Muscle of leg (tissue), 9 donors: Measurements from ENCODE around the gene CHIT1. TPM values are rescaled to one million over a fixed set of nuclear protein-coding genes. Genes with fewer than 3 reads are reported as not detected.

Experiments
- polyA plus RNA-seq, 8 donors: library from polyadenylated mRNA; unstranded; fragments of 120-200 nt; gene quantifications; one replicate each; pipeline versions ENCODE4 v1.2.1 to v1.2.3, GENCODE V29; 2013; ENCODE audit warnings: inconsistent platforms in 1 of 8, low replicate concordance in 1 of 8; ENCODE audit not compliant: insufficient read length in 8 of 8, insufficient read depth in 1 of 8
- total RNA-seq: library from RNA; stranded (reverse); fragments of 120-200 nt; gene quantifications from one replicate; pipeline ENCODE4 v1.2.4, GENCODE V29; 2013

CHIT1 gene
- total and polyA plus RNA-seq, 9 donors, result 0.09 to 1.5 (median 0.57) TPM

Other genes with a start within 250 kb of the CHIT1 start
- 42.9 TPM for gene TMEM183A, start 222.3 kb downstream of the CHIT1 start, total RNA-seq
- 10 to 100 TPM; 34.5 to 47.3 (median 40.2) TPM for gene TMEM183A, start 222.3 kb downstream of the CHIT1 start, polyA plus RNA-seq
- 22.4 TPM for gene PPFIA4, start 203.2 kb downstream of the CHIT1 start, total RNA-seq
- gene PPFIA4, start 203.2 kb downstream of the CHIT1 start, polyA plus RNA-seq, result 10 to 100 TPM; 31.0 to 53.1 (median 36.9) TPM
- 480 TPM for gene MYOG, start 143.7 kb downstream of the CHIT1 start, total RNA-seq
- 100 to 1,000 TPM; 371 to 519 (median 438) TPM for gene MYOG, start 143.7 kb downstream of the CHIT1 start, polyA plus RNA-seq
- 2.0 TPM for gene ADORA1, start 101.9 kb downstream of the CHIT1 start, total RNA-seq
- 1 to 10 TPM; 2.2 to 5.6 (median 4.7) TPM for gene ADORA1, start 101.9 kb downstream of the CHIT1 start, polyA plus RNA-seq
- 109 TPM for gene MYBPH, start 53.8 kb downstream of the CHIT1 start, total RNA-seq
- gene MYBPH, start 53.8 kb downstream of the CHIT1 start, polyA plus RNA-seq, result 100 to 1,000 TPM; 207 to 554 (median 329) TPM
- gene CHI3L1, start 43.0 kb downstream of the CHIT1 start, total RNA-seq, result 0.13 TPM
- 1 to 10 TPM in 5 of 8 donors, under 1 TPM in 3; 0.59 to 2.1 (median 1.0) TPM for gene CHI3L1, start 43.0 kb downstream of the CHIT1 start, polyA plus RNA-seq
- 60.3 TPM for gene BTG2, start 75.8 kb upstream of the CHIT1 start, total RNA-seq
- gene BTG2, start 75.8 kb upstream of the CHIT1 start, polyA plus RNA-seq, result 100 to 1,000 TPM in 3 of 8 donors, 10 to 100 TPM in 5; 61.1 to 133 (median 96.3) TPM
- gene FMOD, start 121.4 kb upstream of the CHIT1 start, total RNA-seq, result 258 TPM
- 100 to 1,000 TPM in 4 of 8 donors, 10 to 100 TPM in 4; 55.0 to 493 (median 124) TPM for gene FMOD, start 121.4 kb upstream of the CHIT1 start, polyA plus RNA-seq
- gene PRELP, start 246.1 kb upstream of the CHIT1 start, total RNA-seq, result 1.5 TPM
- 1 to 10 TPM in 6 of 8 donors, under 1 TPM in 2; 0.82 to 9.3 (median 3.2) TPM for gene PRELP, start 246.1 kb upstream of the CHIT1 start, polyA plus RNA-seq